NK-92 (cell line): ENCODE results near the gene TNRC18.
"Not testable (repeated sequence)": the region's sequence is repeated elsewhere in the genome, so short reads cannot be mapped to it uniquely, and the experiment has no call there.

Experiments used
- DNase-seq: peaks from one replicate; lab custom pipeline; 2025; ENCODE audit not compliant: unreplicated experiment; lab: John Stamatoyannopoulos, UW

TNRC18 gene

GRCh38 chr7:5423306-5423975 is at the start of gene TNRC18:
Gene TNRC18, minus strand, starts transcription at chr7:5423834. Its CDS starts 2,588 bp downstream, at chr7:5421246.
- DNase-seq, result no peak

GRCh38 chr7:5472432-5473315 is 49.0 kb upstream of the TNRC18 start:
- DNase-seq, result no peak

GRCh38 chr7:5471623-5472022 is 48.0 kb upstream of the TNRC18 start:
- not testable (repeated sequence) for DNase-seq

- no peak for DNase-seq
Observed at GRCh38 chr7:5470816-5471215, 47.2 kb upstream of the TNRC18 start.

GRCh38 chr7:5470167-5470532 is 46.5 kb upstream of the TNRC18 start:
- DNase-seq, result no peak

- DNase-seq, result no peak
Observed at GRCh38 chr7:5469375-5470166, 45.9 kb upstream of the TNRC18 start.

GRCh38 chr7:5467645-5468044 is 44.0 kb upstream of the TNRC18 start:
- no peak for DNase-seq

- no peak for DNase-seq
Observed at GRCh38 chr7:5466551-5466950, 42.9 kb upstream of the TNRC18 start.

GRCh38 chr7:5463031-5463430 is 39.4 kb upstream of the TNRC18 start:
- DNase-seq, result no peak

GRCh38 chr7:5462216-5462615 is 38.6 kb upstream of the TNRC18 start:
- no peak for DNase-seq

- no peak for DNase-seq
Observed at GRCh38 chr7:5458921-5459480, 35.4 kb upstream of the TNRC18 start.

GRCh38 chr7:5457245-5457735 is 33.7 kb upstream of the TNRC18 start:
- DNase-seq, result no peak

- no peak for DNase-seq
Observed at GRCh38 chr7:5456409-5456808, 32.8 kb upstream of the TNRC18 start.

GRCh38 chr7:5455581-5456219 is 32.1 kb upstream of the TNRC18 start:
- DNase-seq, result no peak

GRCh38 chr7:5455175-5455574 is 31.5 kb upstream of the TNRC18 start:
- no peak for DNase-seq

- DNase-seq, result no peak
Observed at GRCh38 chr7:5454485-5454884, 30.9 kb upstream of the TNRC18 start.

GRCh38 chr7:5453566-5454075 is 30.0 kb upstream of the TNRC18 start:
- no peak for DNase-seq

- DNase-seq, result no peak
Observed at GRCh38 chr7:5452937-5453540, 29.4 kb upstream of the TNRC18 start.

- no peak for DNase-seq
Observed at GRCh38 chr7:5452470-5452899, 28.9 kb upstream of the TNRC18 start.

- no peak for DNase-seq
Observed at GRCh38 chr7:5451391-5451790, 27.8 kb upstream of the TNRC18 start.
